ENCODE data around the gene FRRS1L.

The FRRS1L gene

GRCh38 chr9:109162677-109163076 lies 4.4 kb downstream of the FRRS1L start:
- Histone ChIP-seq H3K36me3 (replicated peaks; ENCODE audit: insufficient read depth, low read length) (no peaks in the 10 kb centered on the region), H3K79me2 (ENCODE audit: low read length) (no peaks in the 10 kb centered on the region), H3K27ac (ENCODE audit: low read length) (no peak overlapping the region), H2AFZ (ENCODE audit: low read length) (no peak overlapping the region), H3K4me1 (ENCODE audit: low read length) (no peaks in the 10 kb centered on the region), H3K4me3 (ENCODE audit: low read length) (no peak overlapping the region), H3F3A (ENCODE audit: insufficient read depth, low read length) (no peaks in the 10 kb centered on the region), H3K4me2 (ENCODE audit: low read depth, low read length) (no peak overlapping the region), H3K9ac (ENCODE audit: low read length) (no peak overlapping the region), H3K27me3 (replicated peaks; ENCODE audit: insufficient read depth, low read length) (no peaks in the 10 kb centered on the region), H3K9me3 (replicated peaks; ENCODE audit: insufficient read depth, low read length) (no peaks in the 10 kb centered on the region), H3K9me2 (replicated peaks; ENCODE audit: insufficient read depth, low read length) (no peaks in the 10 kb centered on the region), H4K20me1 (ENCODE audit: insufficient read depth, low read length) (no peaks in the 10 kb centered on the region)
- no peak for TF ChIP-seq EZH2phosphoT487 (IDR thresholded peaks at IDR 0.05; ENCODE audit: low read length)
- no peak for TF ChIP-seq CTCF (IDR thresholded peaks at IDR 0.05; ENCODE audit: low read length)
- no peak for TF ChIP-seq EZH2 (optimal IDR thresholded peaks at IDR 0.05; ENCODE audit: low read depth, low read length)
- DNase-seq = no peak

GRCh38 chr9:109161471-109161870 lies 5.6 kb downstream of the FRRS1L start:
- Histone ChIP-seq H3K4me3 (ENCODE audit: low read length) (no peak overlapping the region), H3K36me3 (replicated peaks; ENCODE audit: insufficient read depth, low read length) (no peaks in the 10 kb centered on the region), H3K27ac (ENCODE audit: low read length) (no peak overlapping the region), H3K9me2 (replicated peaks; ENCODE audit: insufficient read depth, low read length) (no peaks in the 10 kb centered on the region), H3F3A (ENCODE audit: insufficient read depth, low read length) (no peaks in the 10 kb centered on the region), H2AFZ (ENCODE audit: low read length) (no peak overlapping the region), H3K9me3 (replicated peaks; ENCODE audit: insufficient read depth, low read length) (no peaks in the 10 kb centered on the region), H3K4me1 (ENCODE audit: low read length) (no peaks in the 10 kb centered on the region), H3K4me2 (ENCODE audit: low read depth, low read length) (no peak overlapping the region), H4K20me1 (ENCODE audit: insufficient read depth, low read length) (no peaks in the 10 kb centered on the region), H3K27me3 (replicated peaks; ENCODE audit: insufficient read depth, low read length) (no peaks in the 10 kb centered on the region), H3K79me2 (ENCODE audit: low read length) (no peaks in the 10 kb centered on the region), H3K9ac (ENCODE audit: low read length) (no peak overlapping the region)
- DNase-seq = no peak
- no peak for TF ChIP-seq CTCF (IDR thresholded peaks at IDR 0.05; ENCODE audit: low read length)
- TF ChIP-seq EZH2phosphoT487 (IDR thresholded peaks at IDR 0.05; ENCODE audit: low read length) = no peak
- no peak for TF ChIP-seq EZH2 (optimal IDR thresholded peaks at IDR 0.05; ENCODE audit: low read depth, low read length)

GRCh38 chr9:109159583-109159982 lies 7.5 kb downstream of the FRRS1L start:
- Histone ChIP-seq H3K27ac (ENCODE audit: low read length) (no peak overlapping the region), H3K4me1 (ENCODE audit: low read length) (no peaks in the 10 kb centered on the region), H3F3A (ENCODE audit: insufficient read depth, low read length) (no peaks in the 10 kb centered on the region), H3K9me2 (replicated peaks; ENCODE audit: insufficient read depth, low read length) (no peaks in the 10 kb centered on the region), H3K4me2 (ENCODE audit: low read depth, low read length) (no peak overlapping the region), H3K79me2 (ENCODE audit: low read length) (no peaks in the 10 kb centered on the region), H4K20me1 (ENCODE audit: insufficient read depth, low read length) (no peaks in the 10 kb centered on the region), H3K36me3 (replicated peaks; ENCODE audit: insufficient read depth, low read length) (no peaks in the 10 kb centered on the region), H3K4me3 (ENCODE audit: low read length) (no peak overlapping the region), H2AFZ (ENCODE audit: low read length) (no peak overlapping the region), H3K9me3 (replicated peaks; ENCODE audit: insufficient read depth, low read length) (no peaks in the 10 kb centered on the region), H3K27me3 (replicated peaks; ENCODE audit: insufficient read depth, low read length) (no peaks in the 10 kb centered on the region), H3K9ac (ENCODE audit: low read length) (no peak overlapping the region)
- no peak for TF ChIP-seq EZH2 (optimal IDR thresholded peaks at IDR 0.05; ENCODE audit: low read depth, low read length)
- no peak for TF ChIP-seq CTCF (IDR thresholded peaks at IDR 0.05; ENCODE audit: low read length)
- TF ChIP-seq EZH2phosphoT487 (IDR thresholded peaks at IDR 0.05; ENCODE audit: low read length) = no peak
- no peak for DNase-seq

Measured in MM.1S (cell line).